GM10248 (cell line): ENCODE data around the gene TMEM229A.

ENCODE experiments used
- CTCF ChIA-PET: fragments of 300-600 bp; sonication (Branson Sonifier 250); formaldehyde crosslinking; extraction: SDS; loops from one replicate; lab custom pipeline; 2021; ENCODE audit warnings: antibody characterized with exemption; lab: Yijun Ruan, JAX
- POLR2A ChIA-PET: fragments of 350-650 bp; sonication (Branson Sonifier 250); formaldehyde crosslinking; extraction: SDS; loops from one replicate; lab custom pipeline; 2020; ENCODE audit warnings: antibody characterized with exemption; lab: Yijun Ruan, JAX
- DNase-seq: peaks from one replicate; pipeline ENCODE4 v3.0.0; 2012; ENCODE audit errors: extremely low spot score
- CTCF ChIP-seq: IDR thresholded peaks from 2 replicates; pipeline ENCODE4 v1.5.1; 2012; ENCODE audit warnings: mild to moderate bottlenecking, low read depth; ENCODE audit errors: extremely low read depth, missing control alignments, control extremely low read depth

TMEM229A gene

GRCh38 chr7:124071843-124072242, 39.0 kb upstream of the TMEM229A start:
- CTCF ChIA-PET = no interaction called here
- DNase-seq = no peak

GRCh38 chr7:124062171-124062570, 29.3 kb upstream of the TMEM229A start:
- ChIA-PET POLR2A (no interaction called here), CTCF (no interaction called here)
- DNase-seq = no peak
- TF ChIP-seq CTCF = no peak

More at GRCh38 chr7:124071843-124072242, 39.0 kb upstream of the TMEM229A start:
- POLR2A ChIA-PET = no interaction called here
- TF ChIP-seq CTCF = no peak

- CTCF ChIA-PET = no interaction called here
- POLR2A ChIA-PET = no interaction called here
- no peak for DNase-seq
- no peak for TF ChIP-seq CTCF
Measured at GRCh38 chr7:124060528-124060927, 27.7 kb upstream of the TMEM229A start.

- DNase-seq = peak; percentile 36
- TF ChIP-seq CTCF = no peak
- CTCF ChIA-PET = interaction anchor here (1.0 to 1.5 kb wide), 3 partner anchors 9 to 42 kb away, joined by 3 read pairs; no protein-coding TSS in a partner anchor
- POLR2A ChIA-PET = no interaction called here
Measured at GRCh38 chr7:124059375-124059774, 26.5 kb upstream of the TMEM229A start.

- ChIA-PET CTCF (interaction anchor here (1.0 to 1.5 kb wide), 2 partner anchors 10 to 27 kb away, joined by 3 read pairs; no protein-coding TSS in a partner anchor), POLR2A (no interaction called here)
- no peak for DNase-seq
- TF ChIP-seq CTCF = no peak
Measured at GRCh38 chr7:124058515-124058914, 25.6 kb upstream of the TMEM229A start.

GRCh38 chr7:124057872-124058271, 25.0 kb upstream of the TMEM229A start:
- DNase-seq = no peak
- TF ChIP-seq CTCF = no peak
- CTCF ChIA-PET = no interaction called here
- POLR2A ChIA-PET = no interaction called here

GRCh38 chr7:124056234-124056633, 23.4 kb upstream of the TMEM229A start:
- CTCF ChIA-PET = no interaction called here
- no peak for DNase-seq
- POLR2A ChIA-PET = no interaction called here
- TF ChIP-seq CTCF = no peak
